Large intestine (tissue), 3 donors: ENCODE data around the gene SNTG2. TPM values are rescaled to one million over a fixed set of nuclear protein-coding genes. Genes with fewer than 3 reads are reported as not detected.
"Not testable (repeated sequence)": the region's sequence is repeated elsewhere in the genome, so short reads cannot be mapped to it uniquely, and the experiment has no call there.

Source experiments
- DNase-seq, 2 donors: peaks; one replicate each; pipeline versions ENCODE4 v3.0.0 to v3.0.0-alpha.2; 2013
- H3K27ac ChIP-seq: one replicate; pipeline ENCODE4 v1.5.1; 2013; ENCODE audit warnings: low read length
- H3K27me3 ChIP-seq: 2 replicates; pipeline ENCODE4 v1.6.1; 2013; ENCODE audit warnings: low read length; ENCODE audit not compliant: control insufficient read depth, insufficient read depth
- H3K36me3 ChIP-seq: 2 replicates; pipeline ENCODE4 v1.6.1; 2013; ENCODE audit warnings: low read length; ENCODE audit not compliant: control insufficient read depth, insufficient read depth
- H3K4me1 ChIP-seq: one replicate; pipeline ENCODE4 v1.6.1; 2013; ENCODE audit warnings: low read length; ENCODE audit not compliant: control insufficient read depth, insufficient read depth
- H3K4me3 ChIP-seq: one replicate; pipeline ENCODE4 v1.5.1; 2013; ENCODE audit warnings: low read length
- H3K9me3 ChIP-seq: one replicate; pipeline ENCODE4 v1.6.1; 2013; ENCODE audit warnings: mild to moderate bottlenecking, low read depth, low read length, moderate library complexity; ENCODE audit not compliant: control insufficient read depth
- WGBS: methylation state at CpG from one replicate; pipeline ENCODE4 v1.1.5; 2013; ENCODE audit warnings: low lambda C conversion rate; ENCODE audit not compliant: insufficient coverage; 5-methylcytosine and 5-hydroxymethylcytosine counted together
- polyA plus RNA-seq: library from polyadenylated mRNA; unstranded; fragments of 120-200 nt; gene quantifications from one replicate; pipeline ENCODE4 v1.2.1, GENCODE V29; 2013

Gene SNTG2
- polyA plus RNA-seq, 1 donor: 0.48 TPM

GRCh38 chr2:1227274-1227900 is 276.7 kb downstream of the SNTG2 start:
- Histone ChIP-seq H3K36me3 (no peaks in the 10 kb centered on the region), H3K27me3 (no peaks in the 10 kb centered on the region), H3K4me3 (no peak overlapping the region), H3K27ac (no peak overlapping the region), H3K9me3 (peaks cover 12% of the 10 kb centered on the region), H3K4me1 (no peaks in the 10 kb centered on the region)
- 0% methylated on average over 1 of the region's 19 CpGs for WGBS
- no peak for DNase-seq

- H3K27ac ChIP-seq, H3K4me3 ChIP-seq, DNase-seq, H3K4me1 ChIP-seq, H3K27me3 ChIP-seq, H3K36me3 ChIP-seq: not testable (repeated sequence)
- no CpG with 5 or more reads among the region's 30 CpGs for WGBS
- peaks cover 12% of the 10 kb centered on the region for H3K9me3 ChIP-seq
Measured at GRCh38 chr2:1229596-1229995, 278.9 kb downstream of the SNTG2 start.

GRCh38 chr2:1230155-1230893 is 279.7 kb downstream of the SNTG2 start:
- DNase-seq: no peak
- no CpG with 5 or more reads among the region's 19 CpGs for WGBS
- Histone ChIP-seq H3K36me3 (no peaks in the 10 kb centered on the region), H3K27ac (no peak overlapping the region), H3K9me3 (peaks cover 12% of the 10 kb centered on the region), H3K4me1 (no peaks in the 10 kb centered on the region), H3K27me3 (no peaks in the 10 kb centered on the region), H3K4me3 (no peak overlapping the region)

GRCh38 chr2:1231466-1232063 is 280.9 kb downstream of the SNTG2 start:
- no peaks in the 10 kb centered on the region for H3K36me3 ChIP-seq
- no peaks in the 10 kb centered on the region for H3K27me3 ChIP-seq
- no CpG with 5 or more reads among the region's 11 CpGs for WGBS
- H3K4me3 ChIP-seq: no peak overlapping the region
- H3K4me1 ChIP-seq: no peaks in the 10 kb centered on the region
- no peak overlapping the region for H3K27ac ChIP-seq
- DNase-seq: no peak
- H3K9me3 ChIP-seq: peaks cover 12% of the 10 kb centered on the region

- H3K36me3 ChIP-seq: no peaks in the 10 kb centered on the region
- H3K27me3 ChIP-seq: no peaks in the 10 kb centered on the region
- H3K27ac ChIP-seq: no peak overlapping the region
- H3K4me1 ChIP-seq: no peaks in the 10 kb centered on the region
- WGBS: 86% methylated on average over 3 of the region's 15 CpGs
- no peak for DNase-seq
- no peak overlapping the region for H3K4me3 ChIP-seq
- peaks cover 12% of the 10 kb centered on the region for H3K9me3 ChIP-seq
Measured at GRCh38 chr2:1233281-1233680, 282.6 kb downstream of the SNTG2 start.

GRCh38 chr2:1234731-1235308 is 284.2 kb downstream of the SNTG2 start:
- Histone ChIP-seq H3K27me3 (no peaks in the 10 kb centered on the region), H3K9me3 (peaks cover 7% of the 10 kb centered on the region), H3K4me3 (no peak overlapping the region), H3K36me3 (no peaks in the 10 kb centered on the region), H3K27ac (no peak overlapping the region), H3K4me1 (no peaks in the 10 kb centered on the region)
- no peak for DNase-seq
- WGBS: 100% methylated on average over 1 of the region's 13 CpGs

GRCh38 chr2:1235806-1236205 is 285.2 kb downstream of the SNTG2 start:
- Histone ChIP-seq H3K4me1 (no peaks in the 10 kb centered on the region), H3K9me3 (no peaks in the 10 kb centered on the region), H3K36me3 (no peaks in the 10 kb centered on the region), H3K27ac (no peak overlapping the region), H3K4me3 (no peak overlapping the region), H3K27me3 (no peaks in the 10 kb centered on the region)
- WGBS: no CpG with 5 or more reads among the region's 5 CpGs
- no peak for DNase-seq

GRCh38 chr2:1236606-1237005 is 286.0 kb downstream of the SNTG2 start:
- Histone ChIP-seq H3K9me3 (no peaks in the 10 kb centered on the region), H3K36me3 (no peaks in the 10 kb centered on the region), H3K27ac (no peak overlapping the region), H3K27me3 (no peaks in the 10 kb centered on the region), H3K4me1 (no peaks in the 10 kb centered on the region), H3K4me3 (no peak overlapping the region)
- DNase-seq: no peak
- WGBS: 100% methylated on average over 1 of the region's 1 CpG

GRCh38 chr2:1237783-1238182 is 287.1 kb downstream of the SNTG2 start:
- H3K27me3 ChIP-seq: no peaks in the 10 kb centered on the region
- H3K4me3 ChIP-seq: no peak overlapping the region
- DNase-seq: no peak
- WGBS: 90% methylated on average over 2 of the region's 18 CpGs
- H3K9me3 ChIP-seq: no peaks in the 10 kb centered on the region
- no peaks in the 10 kb centered on the region for H3K36me3 ChIP-seq
- no peaks in the 10 kb centered on the region for H3K4me1 ChIP-seq
- H3K27ac ChIP-seq: no peak overlapping the region

- no peak for DNase-seq
- no peaks in the 10 kb centered on the region for H3K36me3 ChIP-seq
- H3K27ac ChIP-seq: no peak overlapping the region
- H3K9me3 ChIP-seq: no peaks in the 10 kb centered on the region
- H3K4me3 ChIP-seq: no peak overlapping the region
- WGBS: 94% methylated on average over 3 of the region's 14 CpGs
- no peaks in the 10 kb centered on the region for H3K27me3 ChIP-seq
- H3K4me1 ChIP-seq: no peaks in the 10 kb centered on the region
Measured at GRCh38 chr2:1238598-1239138, 288.0 kb downstream of the SNTG2 start.
